Stimulated activated CD4-positive, alpha-beta T cell treated with anti-CD3 and anti-CD28 coated beads, Interleukin-12 subunit alpha, Interleukin-12 subunit beta, amount 100 ng/mL, for 24 hours (primary cell): ENCODE data around the gene ZNF513.
"Not testable (repeated sequence)": the region's sequence is repeated elsewhere in the genome, so short reads cannot be mapped to it uniquely, and the experiment has no call there.

Experiments used
- DNase-seq, 2 experiments: peaks; one replicate each; pipeline ENCODE4 v3.0.0-alpha.2; 2020; ENCODE audit warnings: low read depth in 2 of 2

ZNF513 gene

GRCh38 chr2:27356382-27357181 is 24.0 kb downstream of the ZNF513 start, which contains the start of gene GTF3C2:
GTF3C2 (minus strand) TSS chr2:27356764; CDS start chr2:27343554, 13,210 bp downstream.
- DNase-seq = peak; percentile 82 to 90

GRCh38 chr2:27356056-27356381 is 24.5 kb downstream of the ZNF513 start:
- peak in 1 of 2 experiments; percentile 43 for DNase-seq

- DNase-seq = no peak
These were observed 26.0 kb downstream of the ZNF513 start for GRCh38 chr2:27354597-27354927.

DNA sequence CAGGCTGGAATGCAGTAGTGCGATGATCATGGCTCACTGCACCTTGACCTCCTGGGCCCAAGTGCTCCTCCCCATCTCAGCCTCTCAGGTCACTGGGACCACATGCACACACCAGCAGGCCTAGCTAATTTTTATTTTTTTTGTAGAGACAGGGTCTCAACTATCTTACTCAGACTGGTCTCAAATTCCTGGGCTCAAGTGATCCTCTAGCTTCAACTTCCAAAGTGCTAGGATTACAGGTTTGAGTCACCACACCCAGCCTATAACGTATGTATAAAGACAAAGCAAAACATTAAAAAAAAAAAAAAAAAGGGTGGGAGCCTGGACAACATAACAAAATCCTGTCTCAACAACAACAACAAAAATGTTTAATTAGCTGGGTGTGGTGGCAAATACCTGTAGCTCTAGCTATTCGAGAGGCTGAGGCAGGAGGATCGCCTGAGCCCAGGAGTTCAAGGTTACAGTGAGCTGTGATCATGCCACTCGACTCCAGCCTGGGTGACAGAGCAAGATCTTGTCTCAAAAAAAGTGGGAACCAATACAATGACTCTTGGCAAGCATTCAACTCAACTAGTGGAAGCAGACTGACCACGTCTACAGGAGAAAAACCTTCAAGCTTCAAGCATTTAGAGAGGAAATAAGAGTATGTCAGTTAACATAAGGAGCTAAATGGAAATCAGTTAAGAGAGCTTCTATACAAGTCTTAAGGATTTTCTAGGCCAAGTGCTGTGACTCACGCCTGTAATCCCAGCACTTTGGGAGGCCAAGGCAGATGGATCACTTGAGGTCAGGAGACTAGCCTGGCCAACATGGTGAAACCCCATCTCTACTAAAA is 26.6 kb downstream of the ZNF513 start:
- DNase-seq = no peak

DNA sequence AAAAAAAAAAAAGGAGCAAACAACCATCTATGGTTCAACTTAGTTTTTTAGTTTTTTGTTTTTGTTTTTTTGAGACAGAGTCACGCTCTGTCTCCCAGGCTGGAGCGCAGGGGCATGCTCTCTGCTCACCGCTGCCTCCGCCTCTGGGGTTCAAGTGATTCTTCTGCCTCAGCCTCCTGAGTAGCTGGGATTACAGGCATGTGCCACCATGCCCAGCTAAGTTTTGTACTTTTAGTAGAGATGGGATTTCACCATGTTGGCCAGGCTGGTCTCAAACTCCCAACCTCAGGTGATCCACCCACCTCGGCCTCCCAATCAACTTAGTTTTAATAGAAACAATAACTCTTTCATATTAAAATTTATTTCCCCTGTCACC is 27.2 kb downstream of the ZNF513 start:
- not testable (repeated sequence) for DNase-seq

DNA sequence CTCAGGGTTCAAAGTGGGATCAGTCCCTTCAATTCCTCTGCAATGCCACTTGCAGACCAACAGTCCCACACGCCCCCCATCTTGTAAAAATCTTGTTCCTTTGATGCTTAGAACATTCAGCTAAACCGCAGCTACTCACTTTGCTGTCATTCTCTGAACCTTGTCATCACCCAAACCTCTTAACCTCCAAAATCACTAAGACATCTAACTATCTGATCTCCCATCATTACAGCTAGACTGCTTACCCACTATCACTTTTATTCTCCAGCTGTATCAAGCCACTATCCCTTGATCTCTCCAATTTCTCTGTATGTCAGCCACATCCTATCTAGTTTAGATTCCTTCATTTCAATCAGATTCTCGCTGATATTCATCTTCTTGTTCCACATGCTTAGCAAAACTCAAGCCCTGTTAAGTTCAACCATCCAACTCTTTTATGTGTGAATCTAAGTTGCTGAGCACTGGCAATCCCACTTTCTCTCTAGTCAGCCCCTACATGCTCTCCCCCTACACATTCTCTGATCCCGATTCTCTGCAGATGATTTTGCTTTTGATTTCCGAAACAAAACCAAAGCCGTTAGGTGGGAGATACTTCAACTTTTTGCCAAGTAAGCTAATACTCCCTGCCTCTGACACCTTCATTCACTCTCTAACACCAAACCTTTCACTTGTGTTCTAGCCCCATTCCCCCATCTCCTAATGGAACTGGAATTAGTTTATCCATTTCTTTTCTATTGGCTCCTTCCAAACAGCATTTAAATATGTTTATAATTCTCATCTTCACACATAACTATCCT is 28.5 kb downstream of the ZNF513 start:
- DNase-seq = no peak

- DNase-seq = no peak
These were observed 30.3 kb downstream of the ZNF513 start for GRCh38 chr2:27350106-27350693.

GRCh38 chr2:27347641-27348040 is 32.9 kb downstream of the ZNF513 start:
- DNase-seq = no peak

GRCh38 chr2:27336173-27336572 is 44.4 kb downstream of the ZNF513 start:
- DNase-seq = no peak

DNA sequence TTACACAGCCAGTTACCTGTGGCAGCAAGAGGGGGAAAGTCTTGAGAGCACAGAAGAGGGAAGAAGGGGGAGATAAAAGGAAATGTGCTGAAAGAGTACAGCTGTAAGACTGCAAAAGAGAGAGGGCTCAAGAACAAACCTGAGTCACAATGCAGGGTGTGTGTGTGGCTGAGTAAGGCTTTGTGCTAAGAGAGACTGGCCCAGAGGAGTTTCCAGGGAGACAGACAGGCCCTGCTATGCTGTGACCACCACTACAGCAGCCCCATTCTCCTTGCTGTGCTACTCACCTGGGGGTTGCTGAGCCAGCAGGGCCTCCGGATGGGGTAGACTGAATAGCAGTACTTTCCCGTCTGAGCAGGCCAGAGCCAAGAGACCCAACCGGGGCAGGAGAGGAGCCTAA is 45.2 kb downstream of the ZNF513 start:
- no peak for DNase-seq
